Left ventricle myocardium inferior (tissue), 1 donor: ENCODE measurements around the gene LCA5L. TPM values are rescaled to one million over a fixed set of nuclear protein-coding genes. Genes with fewer than 3 reads are reported as not detected.

Source experiments
- DNase-seq: peaks from one replicate; pipeline ENCODE4 v3.0.0-alpha.2; 2020
- H3K27ac ChIP-seq: fragments of 200-600 bp; replicated peaks from 2 replicates; pipeline ENCODE4 v1.8.0; 2021
- H3K27me3 ChIP-seq: fragments of 200-600 bp; 2 replicates; pipeline ENCODE4 v1.8.0; 2021; ENCODE audit warnings: low read depth
- H3K36me3 ChIP-seq: fragments of 200-600 bp; 2 replicates; pipeline ENCODE4 v1.8.0; 2021
- H3K4me1 ChIP-seq: fragments of 200-600 bp; 2 replicates; pipeline ENCODE4 v1.8.0; 2021
- H3K4me3 ChIP-seq: fragments of 200-600 bp; 2 replicates; pipeline ENCODE4 v1.8.0; 2021; ENCODE audit warnings: mild to moderate bottlenecking, moderate library complexity
- H3K9me3 ChIP-seq: fragments of 200-600 bp; replicated peaks from 2 replicates; pipeline ENCODE4 v1.8.0; 2021
- CTCF ChIP-seq: fragments of 200-600 bp; IDR thresholded peaks from 2 replicates; pipeline ENCODE4 v1.8.0; 2021; ENCODE audit warnings: antibody characterized with exemption, mild to moderate bottlenecking, borderline replicate concordance
- intact Hi-C: fragments of 100-400 bp; cut with micrococcal nuclease; formaldehyde crosslinking; loops from one replicate; pipeline ENCODE4 v1.11.0; 2022
- total RNA-seq: library from RNA; stranded (reverse); fragmentation: NEBNext Ultra II Directional; extraction: Animal tissue kit (Norgen Biotek cat#: 25700); gene quantifications from one replicate; pipeline ENCODE4 v1.2.1, GENCODE V29; 2021
- donor health status: DM: no; HTN: yes; CAD: no; lungs with severe emphysema.

LCA5L gene
- total RNA-seq, 1 donor from 2014 or later = 0.80 TPM

GRCh38 chr21:39439232-39439631 is 6.3 kb downstream of the LCA5L start:
- TF ChIP-seq CTCF = no peak
- DNase-seq = no peak
- H3K36me3 ChIP-seq = no peaks in the 10 kb centered on the region
- H3K4me3 ChIP-seq = no peak overlapping the region
- no peaks in the 10 kb centered on the region for H3K27me3 ChIP-seq
- H3K9me3 ChIP-seq = no peaks in the 10 kb centered on the region
- H3K4me1 ChIP-seq = no peaks in the 10 kb centered on the region
- intact Hi-C loops = no loop called here
- H3K27ac ChIP-seq = no peak overlapping the region

DNA sequence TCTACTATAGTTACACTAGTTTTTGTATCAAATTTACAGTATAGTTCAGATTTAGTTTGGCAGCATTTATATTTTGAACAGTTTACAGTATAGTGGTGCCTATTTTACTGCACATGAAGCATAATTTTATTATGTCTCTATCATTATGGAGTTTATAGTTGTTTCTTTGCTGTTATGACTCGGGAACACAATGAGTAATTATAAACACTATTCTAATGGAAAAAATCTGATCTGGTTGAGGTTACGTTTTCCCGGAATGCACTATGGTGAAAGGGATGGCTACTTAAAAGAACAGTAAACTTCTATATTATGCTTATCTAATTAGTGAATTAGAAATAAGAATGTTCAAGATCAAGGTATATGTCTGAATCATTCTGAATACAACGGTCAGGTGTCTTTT is 10.6 kb downstream of the LCA5L start:
- intact Hi-C loops = no loop called here
- no peaks in the 10 kb centered on the region for H3K36me3 ChIP-seq
- no peaks in the 10 kb centered on the region for H3K9me3 ChIP-seq
- H3K4me3 ChIP-seq = no peak overlapping the region
- no peak overlapping the region for H3K27ac ChIP-seq
- TF ChIP-seq CTCF = no peak
- no peaks in the 10 kb centered on the region for H3K27me3 ChIP-seq
- H3K4me1 ChIP-seq = no peaks in the 10 kb centered on the region
- DNase-seq = no peak

GRCh38 chr21:39430954-39431353 is 14.6 kb downstream of the LCA5L start:
- TF ChIP-seq CTCF = no peak
- no peaks in the 10 kb centered on the region for H3K9me3 ChIP-seq
- H3K4me1 ChIP-seq = no peaks in the 10 kb centered on the region
- DNase-seq = no peak
- no peak overlapping the region for H3K4me3 ChIP-seq
- H3K27me3 ChIP-seq = no peaks in the 10 kb centered on the region
- no peak overlapping the region for H3K27ac ChIP-seq
- intact Hi-C loops = no loop called here
- H3K36me3 ChIP-seq = no peaks in the 10 kb centered on the region

DNA sequence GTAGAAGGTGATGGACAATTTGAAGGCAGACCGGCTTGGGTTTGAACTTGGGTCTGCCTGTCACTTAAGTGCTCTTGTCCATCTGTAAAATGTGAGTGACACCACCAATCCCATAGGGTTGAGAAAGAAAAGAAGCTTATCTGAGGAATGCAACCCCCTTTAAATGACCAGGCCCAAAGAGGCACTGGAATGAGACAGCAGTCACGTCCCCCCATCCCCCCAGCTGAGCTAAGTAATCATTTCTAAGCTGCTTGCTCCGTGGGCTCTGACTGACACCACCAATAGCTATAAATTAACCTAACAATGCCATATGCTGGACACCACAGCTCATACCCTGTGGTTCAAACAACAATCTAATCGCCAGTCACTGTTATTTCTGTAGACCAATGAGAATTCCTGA is 15.1 kb downstream of the LCA5L start:
- TF ChIP-seq CTCF = no peak
- H3K27ac ChIP-seq = no peak overlapping the region
- H3K4me3 ChIP-seq = no peak overlapping the region
- no peaks in the 10 kb centered on the region for H3K4me1 ChIP-seq
- no peak for DNase-seq
- H3K36me3 ChIP-seq = no peaks in the 10 kb centered on the region
- intact Hi-C loops = no loop called here
- no peaks in the 10 kb centered on the region for H3K9me3 ChIP-seq
- H3K27me3 ChIP-seq = no peaks in the 10 kb centered on the region

- no peak for DNase-seq
- H3K27ac ChIP-seq = no peak overlapping the region
- H3K4me3 ChIP-seq = no peak overlapping the region
- H3K9me3 ChIP-seq = no peaks in the 10 kb centered on the region
- H3K36me3 ChIP-seq = no peaks in the 10 kb centered on the region
- no peaks in the 10 kb centered on the region for H3K4me1 ChIP-seq
- no peaks in the 10 kb centered on the region for H3K27me3 ChIP-seq
- intact Hi-C loops = no loop called here
- TF ChIP-seq CTCF = no peak
Measured at GRCh38 chr21:39430016-39430415, 15.6 kb downstream of the LCA5L start.

DNA sequence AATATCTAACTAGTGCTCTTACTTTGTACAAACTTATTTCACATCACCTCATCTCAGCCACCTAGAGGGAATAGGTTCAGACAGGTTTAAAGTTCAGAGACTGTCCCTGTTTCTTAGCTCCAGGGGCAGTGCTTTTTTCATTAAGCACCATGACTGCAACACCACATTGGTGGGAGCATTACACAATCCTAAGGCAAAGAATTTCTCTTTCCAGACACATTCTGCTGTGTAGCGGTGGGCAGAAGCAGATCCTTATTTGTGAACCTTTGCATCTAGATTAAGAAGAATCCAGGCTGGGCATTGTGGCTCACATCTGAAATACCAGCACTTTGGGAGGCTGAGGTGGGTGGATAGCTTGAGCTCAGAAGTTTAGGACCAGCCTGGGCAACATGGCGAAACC is 16.1 kb downstream of the LCA5L start:
- no peak for DNase-seq
- TF ChIP-seq CTCF = no peak
- no peaks in the 10 kb centered on the region for H3K36me3 ChIP-seq
- H3K27ac ChIP-seq = no peak overlapping the region
- H3K27me3 ChIP-seq = no peaks in the 10 kb centered on the region
- intact Hi-C loops = no loop called here
- no peak overlapping the region for H3K4me3 ChIP-seq
- no peaks in the 10 kb centered on the region for H3K4me1 ChIP-seq
- no peaks in the 10 kb centered on the region for H3K9me3 ChIP-seq
